ENCODE data around the gene PIK3CG.
"Not testable (repeated sequence)": the region's sequence is repeated elsewhere in the genome, so short reads cannot be mapped to it uniquely, and the experiment has no call there.

Gene PIK3CG

DNA sequence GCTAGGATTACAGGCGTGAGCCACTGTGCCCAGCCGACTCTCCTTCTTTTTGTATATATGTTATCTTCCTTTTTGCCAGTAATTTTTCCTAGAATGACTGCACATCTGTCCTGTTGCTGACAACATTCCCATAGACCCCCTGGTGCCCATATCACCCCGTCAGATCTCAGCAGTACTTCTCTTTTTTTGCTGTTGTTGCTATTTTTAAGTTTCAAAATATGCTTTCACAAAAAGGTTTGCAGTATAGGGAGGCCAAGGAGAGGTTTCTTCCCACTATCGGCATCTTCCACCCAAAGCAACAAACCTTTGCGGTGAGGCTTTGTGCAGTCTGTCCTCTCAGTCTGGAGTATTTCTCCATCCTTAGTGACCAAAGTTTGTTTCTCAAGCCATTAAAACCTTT lies 23.1 kb downstream of the PIK3CG start:
- DNase-seq = no peak

DNA sequence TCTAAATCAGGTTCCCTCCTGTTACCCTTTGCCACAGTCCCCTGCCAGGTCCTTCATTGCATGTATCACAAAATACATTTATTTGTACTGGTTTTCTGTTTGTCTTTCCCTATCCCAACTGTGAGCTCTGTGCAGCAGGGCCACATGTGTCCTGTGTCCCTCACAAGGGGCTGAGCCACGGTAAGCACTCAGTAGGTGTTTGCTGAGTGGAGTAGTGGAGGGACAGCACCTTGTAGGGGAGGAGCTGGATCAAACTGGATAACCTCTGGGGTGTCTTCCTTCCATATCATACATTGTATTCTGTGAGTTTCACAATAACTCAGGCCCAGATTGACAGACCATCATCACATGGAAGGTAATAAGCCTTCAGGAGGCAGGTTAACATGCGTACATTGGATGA lies 25.9 kb downstream of the PIK3CG start:
- no peak for DNase-seq

DNA sequence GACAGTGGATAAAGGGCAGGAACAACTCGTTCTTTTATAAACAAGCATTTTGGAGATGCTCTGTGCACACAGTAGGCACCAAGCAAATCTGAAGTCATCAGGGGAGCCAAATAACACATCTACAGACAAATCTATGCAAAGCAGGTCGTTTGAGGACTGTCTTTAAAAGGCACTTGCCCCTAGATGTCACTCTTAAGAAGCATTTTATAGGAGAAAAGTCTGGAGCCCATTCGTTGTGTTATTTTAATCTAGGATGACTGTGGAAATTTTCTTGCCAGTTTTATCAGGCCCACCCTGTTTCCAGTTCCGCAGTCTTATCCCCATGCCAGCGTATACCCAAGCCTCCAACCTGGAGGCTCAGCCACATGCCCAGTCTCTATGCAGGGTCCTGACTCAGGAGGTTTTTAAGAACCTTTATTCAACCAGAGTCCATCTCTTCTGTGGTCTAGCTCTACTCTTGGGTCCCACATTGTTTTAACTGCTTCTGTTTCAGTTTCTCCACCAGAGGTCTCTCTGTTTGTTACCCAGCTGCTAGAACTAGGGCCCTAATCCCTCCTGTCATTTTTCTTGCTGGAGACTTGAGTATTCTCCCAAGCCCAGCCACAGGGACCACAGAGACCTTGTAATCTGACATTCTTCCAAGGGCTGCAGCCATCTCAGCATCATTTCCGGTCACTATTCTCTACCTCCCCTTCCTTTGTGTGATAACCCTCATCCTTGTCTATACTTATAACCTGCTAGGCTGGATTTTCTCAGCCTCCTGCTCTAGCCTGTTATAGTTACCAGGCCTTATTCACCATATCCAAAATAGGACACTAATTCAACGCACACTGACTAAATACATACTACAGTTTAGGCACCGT lies 26.7 kb downstream of the PIK3CG start:
- DNase-seq = no peak

DNA sequence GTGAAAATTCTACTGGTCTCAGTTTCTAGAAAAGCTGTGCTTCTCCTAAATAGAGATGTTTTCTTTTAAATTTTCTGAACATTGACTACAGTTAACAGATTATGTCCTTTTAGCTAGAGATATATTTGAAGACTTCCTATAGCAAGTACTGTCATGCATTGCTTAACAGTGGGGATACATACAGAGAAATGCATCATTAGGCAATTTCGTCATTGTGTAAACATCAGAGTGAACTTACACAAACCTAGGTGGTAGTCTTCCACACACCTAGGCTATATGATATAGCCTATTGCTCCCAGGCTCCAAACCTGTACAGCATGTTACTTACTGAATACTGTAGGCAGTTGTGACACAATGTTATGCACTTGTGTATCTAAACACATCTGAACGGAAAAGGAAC lies 28.5 kb downstream of the PIK3CG start:
- DNase-seq = no peak

DNA sequence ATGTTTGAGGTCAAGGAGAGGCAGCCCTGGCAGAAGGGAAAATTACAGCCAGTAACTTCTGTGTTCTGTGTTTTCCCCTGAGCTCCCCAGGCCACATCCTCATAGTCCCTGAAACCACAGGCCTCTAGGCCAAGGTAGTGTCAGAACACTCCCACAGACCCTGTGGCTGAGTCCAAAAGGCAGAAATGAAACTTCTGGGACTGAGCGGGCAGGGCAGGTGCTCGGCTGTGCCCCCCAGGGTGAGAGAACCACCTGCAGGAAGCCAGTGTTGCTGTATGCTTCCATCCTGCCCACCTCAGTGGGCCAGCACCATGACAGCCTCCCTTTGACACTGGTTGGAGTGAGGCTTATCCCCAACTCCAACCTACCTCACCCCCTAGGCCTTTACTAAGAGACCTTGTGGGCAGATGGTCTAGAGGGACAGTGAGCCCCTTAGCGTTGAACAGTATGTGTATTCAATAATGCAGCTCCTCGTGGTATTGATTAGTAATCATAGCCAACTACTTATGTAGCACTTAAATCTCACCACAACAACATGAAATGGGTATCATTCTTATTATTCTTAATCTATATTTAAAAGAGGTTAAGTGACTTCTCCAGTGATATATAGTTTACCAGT lies 30.3 kb downstream of the PIK3CG start:
- no peak for DNase-seq

DNA sequence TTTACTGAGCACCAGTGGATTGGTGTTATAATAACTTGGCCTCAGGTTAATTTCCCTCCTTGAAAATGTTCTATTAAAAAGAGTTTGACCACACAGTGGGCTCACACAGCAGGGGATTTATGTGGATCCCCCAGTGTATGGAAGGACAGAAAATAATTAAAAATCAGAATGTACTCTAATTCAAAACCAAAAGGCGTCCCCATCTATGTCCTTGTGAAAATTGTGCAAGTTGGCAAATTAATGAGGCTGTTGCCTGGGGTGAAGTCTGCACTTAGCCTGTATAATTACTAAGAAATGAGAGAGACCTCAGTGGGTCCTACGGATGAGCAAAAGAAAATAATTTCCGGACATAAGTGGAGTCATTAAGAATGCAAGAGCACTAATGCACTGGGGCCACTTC lies 31.1 kb downstream of the PIK3CG start:
- no peak for DNase-seq

DNA sequence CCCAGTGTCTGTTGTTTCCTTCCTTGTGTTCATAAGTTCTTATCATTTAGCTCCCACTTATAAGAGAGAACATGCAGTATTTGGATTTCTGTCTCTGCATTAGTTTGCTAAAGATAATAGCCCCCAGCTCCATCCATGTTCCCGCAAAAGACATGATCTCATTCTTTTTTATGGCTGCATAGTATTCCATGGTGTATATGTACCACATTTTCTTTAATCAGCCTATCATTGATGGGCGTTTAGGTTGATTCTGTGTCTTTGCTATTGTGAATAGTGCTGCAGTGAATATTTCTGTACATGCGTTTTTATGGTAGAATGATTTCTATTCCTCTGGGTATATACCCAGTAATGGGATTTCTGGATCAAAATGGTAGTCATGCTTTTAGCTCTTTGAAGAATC lies 32.5 kb downstream of the PIK3CG start:
- not testable (repeated sequence) for DNase-seq

DNA sequence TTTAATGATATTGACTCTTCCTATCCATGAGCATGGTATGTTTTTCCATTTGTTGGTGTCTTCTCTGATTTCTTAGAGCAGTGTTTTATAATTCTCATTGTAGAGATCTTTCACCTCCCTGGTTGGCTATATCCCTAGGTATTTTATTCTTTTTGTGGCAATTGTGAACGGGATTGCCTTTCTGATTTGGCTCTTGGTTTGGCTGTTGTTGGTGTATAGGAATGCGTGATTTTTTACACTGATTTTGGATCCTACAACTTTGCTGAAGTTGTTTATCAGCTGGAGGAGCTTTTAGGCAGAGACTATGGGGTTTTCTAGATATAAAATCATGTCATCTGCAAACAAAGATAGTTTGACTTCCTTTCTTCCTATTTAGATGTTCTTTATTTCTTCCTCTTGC lies 33.9 kb downstream of the PIK3CG start:
- DNase-seq = not testable (repeated sequence)

DNA sequence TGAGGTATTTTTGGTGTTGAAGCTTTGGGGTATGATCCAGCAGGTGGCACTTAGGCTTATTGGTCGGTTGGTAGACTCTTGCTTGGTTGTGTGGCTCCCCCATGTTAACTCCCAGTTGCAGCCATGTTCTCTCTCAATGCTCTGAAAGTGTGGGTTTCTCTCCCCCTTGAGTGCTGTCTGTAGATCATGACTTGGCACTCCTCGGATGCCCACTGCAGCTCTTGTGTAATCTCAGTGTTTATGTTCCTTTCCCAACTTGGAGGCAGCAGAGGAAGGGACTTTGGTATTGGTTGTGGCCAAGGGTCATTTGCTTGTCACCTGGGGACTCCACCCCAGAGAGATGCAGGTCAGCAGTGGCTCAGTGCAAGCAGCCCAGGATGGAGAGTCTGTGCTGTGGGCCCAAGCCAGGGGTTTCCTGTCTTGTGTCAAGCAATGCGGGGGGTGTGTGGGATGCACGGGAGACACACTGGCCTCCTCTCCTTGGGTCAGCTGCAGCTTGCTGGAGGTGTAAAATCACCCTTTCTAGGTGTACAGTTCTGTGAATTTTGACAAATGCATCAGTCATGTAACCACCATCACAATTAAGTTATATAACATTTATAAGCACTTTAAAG lies 36.9 kb downstream of the PIK3CG start:
- no peak for DNase-seq

DNA sequence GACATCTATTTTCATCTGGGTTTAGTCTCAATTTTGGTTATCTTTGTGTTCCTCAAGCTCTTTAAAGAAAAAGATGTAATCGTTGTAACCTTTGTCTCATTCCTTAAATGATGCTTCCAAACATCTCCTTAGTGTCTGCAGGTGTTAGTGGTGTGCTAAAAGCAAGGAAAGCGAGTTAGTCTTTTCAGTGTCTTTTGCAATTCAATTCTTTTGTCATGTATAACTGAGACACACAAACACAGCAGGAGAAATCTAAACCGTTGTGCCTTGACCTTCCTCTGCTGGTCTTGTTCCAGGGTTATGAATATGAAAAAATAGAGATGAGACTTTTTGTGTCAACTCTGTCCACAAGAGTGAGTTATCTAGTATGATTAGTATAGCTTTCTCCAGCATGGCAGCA lies 40.7 kb downstream of the PIK3CG start:
- DNase-seq = no peak

DNA sequence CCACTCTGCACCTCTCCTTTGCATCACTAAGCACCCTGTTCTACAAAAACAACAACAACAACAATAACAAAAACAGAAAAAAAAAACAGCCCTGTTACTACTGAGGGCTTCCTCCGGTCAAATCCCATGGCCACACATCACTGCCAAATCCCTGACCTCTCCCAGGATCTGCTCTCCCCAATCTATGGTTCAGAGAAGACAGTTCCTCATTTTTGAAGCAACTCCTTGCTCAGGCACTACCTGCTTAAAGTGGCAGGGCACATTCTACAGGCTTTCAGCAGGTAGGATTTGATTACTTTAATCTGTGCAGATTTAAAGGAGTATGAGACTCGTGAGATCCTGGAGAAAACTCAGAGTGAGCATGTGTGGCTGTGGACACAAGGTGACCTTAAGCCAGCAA lies 46.9 kb downstream of the PIK3CG start:
- no peak for DNase-seq

DNA sequence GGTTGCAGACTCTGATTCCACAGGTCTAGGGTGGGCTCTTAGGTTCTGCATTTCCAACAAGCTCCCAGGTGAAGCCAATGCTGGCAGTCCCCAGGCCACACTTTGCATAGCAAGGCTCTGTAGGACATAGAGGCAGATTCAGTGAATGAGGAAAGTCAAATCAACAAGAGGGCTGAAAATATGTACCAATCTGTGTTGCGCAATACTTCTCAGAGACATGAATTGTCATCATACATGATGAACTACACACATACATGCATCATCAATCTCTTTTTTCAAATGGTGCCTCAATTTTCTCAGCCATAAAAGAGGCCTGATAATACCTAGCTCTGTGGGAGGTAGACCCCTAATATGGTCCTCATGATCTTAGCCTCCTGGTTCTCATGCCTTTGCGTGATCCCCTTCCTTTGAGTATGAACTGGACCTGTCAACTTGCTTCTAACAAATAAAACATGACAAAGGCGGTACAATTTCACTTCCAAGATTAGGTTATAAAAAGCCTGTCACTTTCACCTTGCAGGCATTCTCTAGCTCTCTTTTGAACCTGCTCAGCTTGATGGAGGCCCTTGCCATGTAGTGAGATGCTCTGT lies 49.0 kb downstream of the PIK3CG start:
- DNase-seq = no peak

DNA sequence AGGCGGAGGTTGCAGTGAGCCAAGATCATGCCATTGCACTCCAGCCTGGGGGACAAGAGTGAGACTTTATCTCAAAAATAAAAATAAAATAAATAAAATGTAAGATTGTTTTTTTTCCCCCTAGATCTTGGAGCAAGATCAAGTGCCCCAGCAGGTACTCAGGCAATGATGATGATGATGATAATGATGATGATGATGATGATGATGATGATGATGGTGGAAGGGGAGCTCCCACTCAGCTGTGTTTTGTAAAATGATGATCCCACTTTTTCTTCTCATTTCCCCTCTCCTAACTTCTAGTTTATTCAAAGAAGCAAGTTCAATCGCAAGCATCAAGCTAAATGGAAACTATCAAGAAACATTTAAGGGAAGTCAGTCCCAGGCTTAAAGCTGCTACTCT lies 50.3 kb downstream of the PIK3CG start:
- DNase-seq = no peak

DNA sequence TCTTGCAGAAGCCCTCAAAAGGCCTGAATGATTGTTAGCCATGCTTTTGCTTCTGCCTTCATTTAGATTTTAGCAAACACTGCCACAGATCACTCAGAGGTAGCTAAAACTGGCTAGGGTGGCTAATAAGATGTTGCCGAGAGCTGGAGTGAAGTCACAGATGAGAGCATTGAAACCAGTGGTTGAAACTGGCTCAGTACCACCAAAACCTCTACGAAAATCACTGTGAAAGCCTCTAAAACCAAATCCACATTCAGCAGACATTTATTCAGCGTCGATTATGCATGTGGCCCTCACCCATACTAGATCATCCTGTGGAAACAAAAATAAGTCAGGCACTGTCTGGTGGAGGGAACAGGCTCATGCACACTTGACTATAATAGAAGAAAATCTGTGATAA lies 50.8 kb downstream of the PIK3CG start:
- no peak for DNase-seq

DNA sequence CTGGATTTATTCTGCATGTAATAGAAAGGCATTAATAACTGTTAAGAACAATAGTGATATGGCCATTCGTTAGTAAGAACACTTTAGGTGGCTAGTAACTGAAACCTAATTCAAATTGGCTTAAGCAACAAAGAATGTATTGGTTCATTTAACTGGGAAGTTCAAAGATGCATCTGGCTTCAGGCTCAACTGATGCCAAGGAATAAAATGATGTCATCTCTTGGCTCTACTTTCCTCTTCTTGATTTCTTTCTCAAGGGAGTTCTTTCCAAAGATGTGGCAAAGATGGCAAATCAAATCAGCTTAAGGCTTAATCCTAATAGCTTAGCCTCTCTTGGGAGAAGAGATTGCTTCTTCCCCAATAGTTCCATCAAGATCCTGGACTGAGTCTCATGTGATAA lies 51.6 kb downstream of the PIK3CG start:
- DNase-seq = no peak

DNA sequence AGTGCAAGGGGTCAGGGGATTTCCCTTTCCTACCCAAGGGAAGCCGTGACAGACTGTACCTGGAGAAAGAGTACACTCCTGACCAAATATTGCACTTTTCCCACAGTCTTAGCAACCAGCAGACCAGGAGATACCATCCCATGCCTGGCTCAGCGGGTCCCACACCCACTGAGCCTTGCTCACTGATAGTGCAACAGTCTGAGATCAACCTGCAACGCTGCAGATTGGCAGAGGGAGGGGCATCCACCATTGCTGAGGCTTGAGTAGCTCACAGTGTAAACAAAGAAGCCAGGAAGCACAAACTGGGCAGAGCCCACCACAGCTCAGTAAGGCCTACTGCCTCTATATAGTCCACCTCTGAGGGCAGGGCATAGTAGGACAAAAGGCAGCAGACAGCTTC lies 53.9 kb downstream of the PIK3CG start:
- DNase-seq = no peak

DNA sequence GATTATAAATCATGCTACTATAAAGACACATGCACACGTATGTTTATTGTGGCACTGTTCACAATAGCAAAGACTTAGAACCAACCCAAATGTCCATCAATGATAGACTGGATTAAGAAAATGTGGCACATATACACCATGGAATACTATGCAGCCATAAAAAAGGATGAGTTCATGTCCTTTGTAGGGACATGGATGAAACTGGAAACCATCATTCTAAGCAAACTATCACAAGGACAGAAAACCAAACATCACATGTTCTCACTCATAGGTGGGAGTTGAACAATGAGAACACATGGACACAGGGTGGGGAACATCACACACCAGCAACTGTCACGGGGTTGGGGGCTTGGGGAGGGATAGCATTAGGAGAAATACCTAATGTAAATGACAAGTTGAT lies 59.4 kb downstream of the PIK3CG start:
- DNase-seq = not testable (repeated sequence)

DNA sequence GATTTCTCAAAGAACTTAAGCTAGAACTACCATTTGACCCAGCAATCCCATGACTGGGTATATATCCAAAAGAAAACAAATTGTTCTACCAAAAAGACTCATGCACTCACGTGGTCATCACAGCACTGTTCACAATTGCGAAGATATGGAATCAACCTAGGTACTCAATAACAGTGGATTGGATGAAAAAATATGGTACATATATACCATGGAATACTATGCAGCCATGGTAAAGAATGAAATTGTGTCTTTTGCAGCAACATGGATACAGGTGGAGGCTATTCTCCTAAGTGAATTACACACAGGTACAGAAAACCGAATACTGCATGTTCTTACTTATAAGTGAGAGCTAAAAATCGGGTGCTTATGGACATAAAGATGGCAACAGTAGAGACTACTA lies 61.8 kb downstream of the PIK3CG start:
- DNase-seq = no peak

DNA sequence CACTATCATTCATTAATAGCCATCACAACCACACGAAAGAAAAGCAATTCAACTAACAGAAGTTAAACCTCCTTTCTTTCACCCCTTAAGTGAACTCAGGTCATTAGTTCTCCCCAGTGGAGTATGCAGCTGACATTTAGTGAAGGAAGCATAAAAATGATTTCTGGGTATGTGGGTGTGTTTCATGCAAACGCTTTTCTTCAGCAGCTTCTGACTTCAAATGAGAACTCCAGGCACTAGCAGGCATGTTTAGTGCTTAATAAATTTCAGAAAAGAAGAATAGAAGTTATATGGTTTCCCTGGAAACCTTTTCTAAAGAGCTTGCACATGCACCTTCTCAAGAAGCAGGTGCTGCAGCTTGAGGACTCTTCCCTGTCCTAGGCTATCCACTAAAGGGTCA lies 62.5 kb downstream of the PIK3CG start:
- DNase-seq = no peak

DNA sequence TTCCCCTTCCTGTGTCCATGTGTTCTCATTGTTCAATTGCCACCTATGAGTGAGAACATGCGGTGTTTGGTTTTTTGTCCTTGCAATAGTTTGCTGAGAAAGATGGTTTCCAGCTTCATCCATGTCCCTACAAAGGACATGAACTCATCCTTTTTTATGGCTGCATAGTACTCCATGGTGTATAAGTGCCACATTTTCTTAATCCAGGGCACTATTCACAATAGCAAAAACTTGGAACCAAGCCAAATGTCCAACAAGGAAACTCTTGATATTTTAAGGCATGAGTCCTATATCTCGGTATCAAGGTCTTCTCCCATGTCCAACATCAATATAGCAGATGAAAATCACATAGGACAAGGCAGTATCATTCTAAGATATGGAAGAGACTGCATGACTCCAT lies 64.5 kb downstream of the PIK3CG start:
- DNase-seq = not testable (repeated sequence)

DNA sequence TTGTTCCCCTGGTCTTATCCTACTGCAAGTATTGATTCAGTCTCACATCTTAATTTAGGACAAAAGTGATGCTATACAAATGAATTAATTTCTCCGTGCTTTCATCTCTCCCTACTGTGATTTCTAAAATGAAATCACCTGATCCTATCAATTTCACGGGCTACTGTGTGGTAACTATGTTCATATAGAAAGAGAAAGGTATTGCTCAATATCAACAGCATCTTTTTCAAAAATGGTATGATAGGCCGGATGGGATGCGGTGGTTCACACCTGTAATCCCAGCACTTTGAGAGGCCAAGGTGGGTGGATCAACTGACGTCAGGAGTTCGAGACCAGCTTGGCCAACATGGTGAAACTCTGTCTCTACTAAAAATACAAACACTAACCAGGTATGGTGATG lies 71.2 kb downstream of the PIK3CG start:
- no peak for DNase-seq

DNA sequence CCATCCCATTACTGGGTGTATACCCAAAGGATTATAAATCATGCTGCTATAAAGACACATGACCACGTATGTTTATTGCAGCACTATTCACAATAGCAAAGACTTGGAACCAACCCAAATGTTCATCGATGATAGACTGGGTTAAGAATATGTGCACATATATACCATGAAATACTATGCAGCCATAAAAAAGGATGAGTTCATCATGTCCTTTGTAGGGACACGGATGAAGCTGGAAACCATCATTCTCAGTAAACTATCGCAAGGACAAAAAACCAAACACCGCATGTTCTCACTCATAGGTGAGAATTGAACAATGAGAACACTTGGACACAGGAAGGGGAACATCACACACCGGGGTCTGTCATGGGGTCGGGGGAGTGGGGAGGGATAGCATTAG lies 73.0 kb downstream of the PIK3CG start:
- DNase-seq = not testable (repeated sequence)

DNA sequence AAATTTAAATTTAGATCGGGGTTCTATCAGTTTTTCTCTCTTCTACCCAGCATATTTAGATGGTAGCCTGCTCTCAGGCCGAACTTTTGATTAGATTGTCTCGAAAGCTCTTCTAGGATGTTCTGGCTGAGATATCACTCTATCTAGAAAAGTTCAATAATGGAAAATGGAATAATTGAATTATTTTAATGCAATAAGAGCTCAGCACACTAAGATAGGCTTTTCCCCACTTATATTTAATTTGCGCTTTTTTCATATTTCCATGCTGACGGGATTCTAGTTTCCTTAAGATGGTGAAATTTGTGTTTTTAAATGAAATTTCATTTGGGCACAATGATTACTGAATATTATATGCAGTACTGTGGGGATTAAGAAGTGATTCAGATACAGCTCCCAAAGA lies 73.7 kb downstream of the PIK3CG start:
- no peak for DNase-seq

All from cerebellar nuclear complex (tissue), 1 donor.